ENCODE results near the gene DROSHA.

Gene DROSHA

DNA sequence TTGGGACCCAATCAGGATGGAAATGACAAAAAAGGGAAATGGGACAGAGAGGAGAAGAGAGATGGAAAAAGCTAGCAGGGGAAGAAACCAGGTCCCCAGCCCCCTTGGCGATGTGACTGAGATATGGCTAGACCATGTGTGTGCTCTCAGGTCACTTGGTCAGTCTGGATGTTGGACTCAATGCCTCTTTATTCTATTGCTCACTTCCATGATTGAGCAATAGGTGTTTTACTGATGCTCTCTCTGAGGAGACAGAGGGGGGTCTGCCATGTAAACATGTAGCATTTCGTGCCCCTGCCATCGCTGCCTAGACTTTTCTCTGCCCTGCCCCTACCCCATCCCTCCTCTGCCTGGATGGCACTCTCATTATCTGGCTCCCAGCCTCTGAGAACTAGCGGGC is 150.6 kb downstream of the DROSHA start:
- no peak overlapping the region for H3K9ac ChIP-seq (ENCODE audit: low read depth, low read length)
- peaks cover 15% of the 10 kb centered on the region for H3K4me1 ChIP-seq (ENCODE audit: control insufficient read depth, insufficient read depth, low read length)
- H3K9me3 ChIP-seq (ENCODE audit: control insufficient read depth, insufficient read depth, low read length) = no peaks in the 10 kb centered on the region
- no peaks in the 10 kb centered on the region for H3K36me3 ChIP-seq (ENCODE audit: control insufficient read depth, insufficient read depth, low read length)
- no peaks in the 10 kb centered on the region for H3K27me3 ChIP-seq (ENCODE audit: control insufficient read depth, insufficient read depth, low read length)
- H3K4me3 ChIP-seq (ENCODE audit: low read depth, low read length) = no peak overlapping the region
- no peak overlapping the region for H3K27ac ChIP-seq (ENCODE audit: low read depth, low read length)

DNA sequence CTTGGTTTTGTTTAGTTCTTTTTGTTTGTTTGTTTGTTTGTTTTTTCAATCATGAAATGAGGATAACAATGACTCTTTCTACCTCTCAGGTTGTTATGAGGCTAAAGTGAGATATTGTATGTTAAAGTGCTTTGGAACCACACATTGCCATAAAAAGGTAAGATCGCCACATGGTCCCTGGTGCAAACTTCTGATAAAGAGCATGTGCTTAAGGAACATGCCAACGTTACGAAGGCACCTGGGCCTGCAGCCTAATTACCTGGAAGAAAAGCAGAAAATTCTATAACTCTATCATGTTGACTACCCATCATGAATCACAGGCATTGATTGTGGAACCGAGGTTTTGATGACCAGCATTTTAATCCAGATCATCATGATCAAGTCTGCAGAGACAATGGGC is 151.8 kb downstream of the DROSHA start:
- Histone ChIP-seq H3K9ac (ENCODE audit: low read depth, low read length) (no peak overlapping the region), H3K27ac (ENCODE audit: low read depth, low read length) (no peak overlapping the region), H3K9me3 (ENCODE audit: control insufficient read depth, insufficient read depth, low read length) (no peaks in the 10 kb centered on the region), H3K27me3 (ENCODE audit: control insufficient read depth, insufficient read depth, low read length) (no peaks in the 10 kb centered on the region), H3K4me1 (ENCODE audit: control insufficient read depth, insufficient read depth, low read length) (peaks cover 15% of the 10 kb centered on the region), H3K36me3 (ENCODE audit: control insufficient read depth, insufficient read depth, low read length) (no peaks in the 10 kb centered on the region), H3K4me3 (ENCODE audit: low read depth, low read length) (no peak overlapping the region)

DNA sequence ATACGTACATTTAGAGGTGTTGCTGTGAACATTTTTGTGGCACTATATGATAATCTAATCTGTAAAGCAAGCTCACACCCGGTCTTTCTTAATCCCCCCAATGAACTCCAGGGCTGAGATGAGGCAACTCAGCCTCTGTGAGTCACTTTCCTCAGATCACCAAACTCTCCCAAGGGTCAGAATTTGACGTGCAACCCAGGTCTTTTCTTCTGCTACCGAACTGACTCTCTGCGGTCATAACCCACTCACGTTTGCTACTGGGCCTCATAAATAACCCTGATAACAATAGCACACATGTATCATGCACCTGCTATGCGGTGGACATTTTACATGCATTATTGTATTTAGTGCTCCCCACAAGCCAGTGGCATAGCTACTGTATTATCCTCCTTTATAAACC is 153.1 kb downstream of the DROSHA start:
- Histone ChIP-seq H3K9ac (ENCODE audit: low read depth, low read length) (no peak overlapping the region), H3K27ac (ENCODE audit: low read depth, low read length) (no peak overlapping the region), H3K36me3 (ENCODE audit: control insufficient read depth, insufficient read depth, low read length) (no peaks in the 10 kb centered on the region), H3K27me3 (ENCODE audit: control insufficient read depth, insufficient read depth, low read length) (no peaks in the 10 kb centered on the region), H3K9me3 (ENCODE audit: control insufficient read depth, insufficient read depth, low read length) (no peaks in the 10 kb centered on the region), H3K4me1 (ENCODE audit: control insufficient read depth, insufficient read depth, low read length) (peaks cover 15% of the 10 kb centered on the region), H3K4me3 (ENCODE audit: low read depth, low read length) (no peak overlapping the region)

DNA sequence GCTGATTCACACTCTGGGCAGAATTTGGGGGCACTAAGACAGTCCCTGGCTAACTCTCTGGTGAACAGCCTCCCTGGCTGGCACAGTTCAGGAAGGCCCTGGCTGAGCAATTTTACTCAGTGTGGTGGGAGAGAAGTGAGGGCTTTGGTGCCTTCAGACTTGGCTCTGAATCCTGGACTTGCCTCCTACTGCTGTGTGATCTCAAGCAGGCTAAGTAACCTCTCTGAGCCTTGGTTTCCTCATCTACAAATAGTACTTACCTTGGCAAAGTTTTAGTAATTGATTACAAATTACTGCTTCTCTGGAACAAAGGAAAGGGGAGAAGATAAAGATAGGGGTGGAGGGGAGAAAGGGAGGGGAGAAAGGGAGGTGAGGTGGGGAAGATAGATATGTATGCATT is 153.8 kb downstream of the DROSHA start:
- Histone ChIP-seq H3K36me3 (ENCODE audit: control insufficient read depth, insufficient read depth, low read length) (no peaks in the 10 kb centered on the region), H3K27me3 (ENCODE audit: control insufficient read depth, insufficient read depth, low read length) (no peaks in the 10 kb centered on the region), H3K27ac (ENCODE audit: low read depth, low read length) (no peak overlapping the region)

DNA sequence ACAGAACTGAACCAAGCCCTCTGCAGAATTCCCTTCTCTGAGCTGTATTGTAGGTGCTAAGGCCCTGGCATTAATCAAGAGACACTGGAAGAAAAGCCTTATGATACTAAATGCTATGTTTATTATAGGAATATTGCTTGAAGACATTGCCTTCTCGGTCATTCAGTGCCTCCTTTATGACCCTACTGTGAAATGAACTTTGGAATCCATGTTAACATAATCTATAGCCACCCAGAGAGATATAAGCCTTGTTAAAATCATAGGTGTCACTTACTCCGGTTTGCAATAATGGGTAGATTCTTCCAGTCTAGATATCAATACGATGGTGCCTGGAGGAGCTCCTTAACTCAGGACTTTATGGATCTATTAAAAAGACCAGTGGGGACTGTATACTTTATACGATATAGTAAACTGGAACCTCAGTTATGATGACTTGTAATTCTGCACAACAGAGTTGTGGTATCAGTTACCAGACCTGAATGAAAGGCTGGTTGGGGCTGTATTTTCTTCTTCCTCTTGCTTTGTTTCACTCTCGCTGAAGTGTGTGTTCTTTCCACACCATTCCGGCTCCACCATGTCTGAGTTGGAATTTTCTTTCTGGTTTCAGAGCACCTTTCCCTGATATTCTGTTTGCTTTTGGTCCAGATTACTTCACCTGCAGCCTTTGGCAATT is 154.5 kb downstream of the DROSHA start:
- Histone ChIP-seq H3K36me3 (ENCODE audit: control insufficient read depth, insufficient read depth, low read length) (no peaks in the 10 kb centered on the region), H3K9me3 (ENCODE audit: control insufficient read depth, insufficient read depth, low read length) (no peaks in the 10 kb centered on the region), H3K27me3 (ENCODE audit: control insufficient read depth, insufficient read depth, low read length) (no peaks in the 10 kb centered on the region), H3K9ac (ENCODE audit: low read depth, low read length) (no peak overlapping the region), H3K27ac (ENCODE audit: low read depth, low read length) (no peak overlapping the region), H3K4me1 (ENCODE audit: control insufficient read depth, insufficient read depth, low read length) (peaks cover 8% of the 10 kb centered on the region), H3K4me3 (ENCODE audit: low read depth, low read length) (no peak overlapping the region)

More for the DNA sequence above, 153.8 kb downstream of the DROSHA start:
- H3K9me3 ChIP-seq (ENCODE audit: control insufficient read depth, insufficient read depth, low read length) = no peaks in the 10 kb centered on the region
- H3K4me1 ChIP-seq (ENCODE audit: control insufficient read depth, insufficient read depth, low read length) = peaks cover 15% of the 10 kb centered on the region
- H3K4me3 ChIP-seq (ENCODE audit: low read depth, low read length) = no peak overlapping the region
- H3K9ac ChIP-seq (ENCODE audit: low read depth, low read length) = no peak overlapping the region

DNA sequence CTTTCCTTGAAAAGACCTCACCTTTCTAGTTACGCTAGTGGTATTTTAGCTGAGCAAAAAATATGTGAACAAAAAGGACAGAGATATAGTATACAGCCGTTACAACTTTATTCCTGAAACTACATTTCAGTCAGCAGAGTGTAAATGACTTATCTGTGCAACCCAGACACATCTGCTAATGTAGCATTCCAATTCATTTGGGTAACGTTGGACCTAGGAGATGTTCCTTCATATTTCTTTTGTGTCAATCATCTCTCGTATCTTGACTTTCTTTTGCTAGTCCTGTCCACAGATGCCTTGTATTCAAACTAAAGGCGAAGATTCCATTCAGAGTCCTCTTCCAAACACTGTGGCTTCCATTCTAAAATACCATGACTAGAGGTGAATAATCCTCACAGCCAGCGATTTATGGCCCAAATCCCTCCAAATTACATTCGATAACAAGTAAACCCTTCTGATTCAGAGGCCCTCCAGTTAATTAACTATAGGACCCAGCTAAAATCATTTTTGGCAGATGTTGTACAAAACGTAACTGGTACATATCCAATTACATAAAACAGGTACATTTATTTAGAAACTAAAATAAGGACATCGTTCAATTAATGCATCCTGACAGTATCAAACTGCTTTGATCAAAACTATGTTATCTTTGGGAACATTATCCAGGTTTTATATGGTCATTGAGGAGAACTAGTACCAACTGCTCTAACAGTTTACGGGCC is 155.7 kb downstream of the DROSHA start:
- H3K9ac ChIP-seq (ENCODE audit: low read depth, low read length) = no peak overlapping the region
- no peak overlapping the region for H3K4me3 ChIP-seq (ENCODE audit: low read depth, low read length)
- H3K36me3 ChIP-seq (ENCODE audit: control insufficient read depth, insufficient read depth, low read length) = no peaks in the 10 kb centered on the region
- no peak overlapping the region for H3K27ac ChIP-seq (ENCODE audit: low read depth, low read length)
- no peaks in the 10 kb centered on the region for H3K27me3 ChIP-seq (ENCODE audit: control insufficient read depth, insufficient read depth, low read length)
- H3K4me1 ChIP-seq (ENCODE audit: control insufficient read depth, insufficient read depth, low read length) = no peaks in the 10 kb centered on the region
- H3K9me3 ChIP-seq (ENCODE audit: control insufficient read depth, insufficient read depth, low read length) = no peaks in the 10 kb centered on the region

DNA sequence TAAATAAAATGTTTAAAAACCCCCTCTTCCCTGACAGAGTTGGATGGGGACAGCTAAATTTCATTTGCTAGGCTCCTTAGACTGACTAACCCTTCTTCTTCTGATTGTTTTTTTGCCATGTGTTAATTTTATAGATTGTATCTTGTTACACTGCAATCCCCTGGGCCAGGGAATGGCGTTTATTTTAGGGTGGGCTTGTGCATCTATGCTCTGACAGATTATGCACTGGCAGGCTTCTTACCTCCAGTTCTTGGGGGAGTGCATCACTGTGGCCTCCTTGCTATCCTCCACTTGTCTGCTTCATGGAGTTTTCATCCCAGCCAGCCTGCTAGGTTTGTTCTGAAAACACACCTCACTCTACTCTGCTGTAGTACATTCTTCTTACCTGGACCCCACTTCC is 159.8 kb downstream of the DROSHA start:
- Histone ChIP-seq H3K9me3 (ENCODE audit: control insufficient read depth, insufficient read depth, low read length) (no peaks in the 10 kb centered on the region), H3K36me3 (ENCODE audit: control insufficient read depth, insufficient read depth, low read length) (no peaks in the 10 kb centered on the region), H3K4me3 (ENCODE audit: low read depth, low read length) (no peak overlapping the region), H3K9ac (ENCODE audit: low read depth, low read length) (no peak overlapping the region), H3K27ac (ENCODE audit: low read depth, low read length) (no peak overlapping the region), H3K27me3 (ENCODE audit: control insufficient read depth, insufficient read depth, low read length) (no peaks in the 10 kb centered on the region), H3K4me1 (ENCODE audit: control insufficient read depth, insufficient read depth, low read length) (no peaks in the 10 kb centered on the region)

DNA sequence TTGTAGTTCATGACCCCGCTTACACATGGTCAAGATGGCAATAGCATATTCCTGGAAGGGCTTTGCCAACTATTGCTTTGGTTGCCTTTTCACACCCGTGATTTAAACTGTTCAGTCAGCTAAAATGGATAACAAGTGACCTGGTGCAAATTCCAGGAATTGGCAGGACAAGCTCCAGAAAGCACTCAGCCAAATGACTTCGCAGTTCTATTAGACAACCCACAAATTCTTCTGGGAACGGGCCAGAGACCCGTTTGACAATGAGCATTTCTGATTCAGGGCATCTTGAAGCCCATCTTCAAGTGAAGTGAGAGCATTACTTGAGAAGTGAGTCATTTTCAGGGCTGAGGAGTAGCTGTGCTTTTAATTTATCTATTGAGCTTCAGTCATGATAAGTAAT is 165.0 kb downstream of the DROSHA start:
- H3K9ac ChIP-seq (ENCODE audit: low read depth, low read length) = no peak overlapping the region

DNA sequence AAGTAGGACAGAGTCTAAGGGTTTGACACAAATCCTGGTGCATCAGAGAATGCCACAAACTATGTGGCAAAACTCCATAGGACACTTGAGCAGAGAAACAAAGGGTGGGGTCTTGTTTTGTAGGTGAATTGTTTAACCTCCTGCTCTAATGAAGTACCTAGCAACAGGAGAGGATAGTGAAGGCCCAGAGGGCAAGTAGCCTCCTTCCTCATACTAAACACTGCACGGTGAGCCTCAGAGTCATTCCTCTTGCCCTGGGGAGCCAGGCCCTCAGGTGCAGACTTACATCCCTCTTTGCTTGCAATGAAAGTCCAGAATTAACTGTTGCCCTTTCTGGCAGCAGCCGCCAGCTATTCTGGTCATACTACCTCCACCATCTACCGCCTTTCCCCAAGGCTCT is 166.1 kb downstream of the DROSHA start:
- Histone ChIP-seq H3K27ac (ENCODE audit: low read depth, low read length) (no peak overlapping the region), H3K4me1 (ENCODE audit: control insufficient read depth, insufficient read depth, low read length) (peaks cover 21% of the 10 kb centered on the region), H3K9me3 (ENCODE audit: control insufficient read depth, insufficient read depth, low read length) (no peaks in the 10 kb centered on the region), H3K27me3 (ENCODE audit: control insufficient read depth, insufficient read depth, low read length) (no peaks in the 10 kb centered on the region), H3K36me3 (ENCODE audit: control insufficient read depth, insufficient read depth, low read length) (no peaks in the 10 kb centered on the region), H3K4me3 (ENCODE audit: low read depth, low read length) (no peak overlapping the region), H3K9ac (ENCODE audit: low read depth, low read length) (no peak overlapping the region)

More for the DNA sequence above, 165.0 kb downstream of the DROSHA start:
- no peak overlapping the region for H3K27ac ChIP-seq (ENCODE audit: low read depth, low read length)
- H3K27me3 ChIP-seq (ENCODE audit: control insufficient read depth, insufficient read depth, low read length) = no peaks in the 10 kb centered on the region
- no peaks in the 10 kb centered on the region for H3K36me3 ChIP-seq (ENCODE audit: control insufficient read depth, insufficient read depth, low read length)
- no peak overlapping the region for H3K4me3 ChIP-seq (ENCODE audit: low read depth, low read length)
- peaks cover 12% of the 10 kb centered on the region for H3K4me1 ChIP-seq (ENCODE audit: control insufficient read depth, insufficient read depth, low read length)
- H3K9me3 ChIP-seq (ENCODE audit: control insufficient read depth, insufficient read depth, low read length) = no peaks in the 10 kb centered on the region

DNA sequence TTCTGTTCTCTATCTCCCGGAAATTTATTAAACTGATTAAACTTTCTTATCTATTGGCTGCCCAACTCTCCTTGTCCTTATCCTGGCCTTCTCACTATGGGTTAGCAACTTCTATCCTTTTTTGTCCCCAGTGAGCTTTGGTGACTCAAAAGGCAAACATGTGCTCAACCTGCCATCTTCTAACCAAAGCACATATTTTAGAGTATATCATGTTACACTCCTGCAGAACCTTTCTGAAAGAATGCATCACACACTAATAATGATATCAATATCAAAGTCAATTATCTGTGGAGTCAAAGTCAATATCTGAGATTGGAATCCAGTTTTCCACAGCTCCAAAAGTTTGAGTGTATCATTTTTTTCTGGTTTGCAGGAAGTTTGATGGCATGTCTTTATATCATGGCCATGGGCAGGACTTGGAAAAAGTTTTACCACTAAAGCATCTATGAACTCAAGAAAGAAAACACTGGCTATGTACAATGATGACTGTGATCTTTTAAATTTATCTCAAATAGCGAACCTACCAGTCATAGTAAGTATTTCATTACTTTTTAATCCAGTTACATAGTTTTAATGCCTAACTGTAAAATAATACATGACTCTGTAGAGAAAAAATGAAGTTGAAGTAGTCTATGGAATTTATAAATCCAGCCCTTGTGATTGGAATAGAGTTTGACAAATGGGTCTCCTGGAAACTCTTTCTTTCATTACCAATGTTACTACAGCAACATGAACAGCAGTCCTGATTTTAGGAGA is 166.8 kb downstream of the DROSHA start:
- Histone ChIP-seq H3K27me3 (ENCODE audit: control insufficient read depth, insufficient read depth, low read length) (no peaks in the 10 kb centered on the region), H3K9me3 (ENCODE audit: control insufficient read depth, insufficient read depth, low read length) (no peaks in the 10 kb centered on the region), H3K27ac (ENCODE audit: low read depth, low read length) (no peak overlapping the region), H3K9ac (ENCODE audit: low read depth, low read length) (no peak overlapping the region), H3K4me3 (ENCODE audit: low read depth, low read length) (no peak overlapping the region), H3K4me1 (ENCODE audit: control insufficient read depth, insufficient read depth, low read length) (peaks cover 21% of the 10 kb centered on the region), H3K36me3 (ENCODE audit: control insufficient read depth, insufficient read depth, low read length) (no peaks in the 10 kb centered on the region)
